H1 (cell line): ENCODE measurements around the gene CENPC. TPM values are rescaled to one million over a fixed set of nuclear protein-coding genes. Genes with fewer than 3 reads are reported as not detected.

Experiments
- CTCF ChIA-PET: fragments of 300-600 bp; sonication (Branson Sonifier 250); formaldehyde crosslinking; loops from one replicate; lab custom pipeline; 2021; ENCODE audit not compliant: partially characterized antibody; lab: Charles Lee
- POLR2A ChIA-PET: fragments of 300-600 bp; sonication (Branson Sonifier 250); formaldehyde crosslinking; loops from one replicate; lab custom pipeline; 2021; ENCODE audit warnings: inconsistent platforms; ENCODE audit not compliant: partially characterized antibody; lab: Charles Lee
- DNase-seq, 2 experiments: peaks; one replicate each; pipeline versions ENCODE4 v3.0.0 to v3.0.0-alpha.2; 2010 to 2022; ENCODE audit warnings: low spot score in 2 of 2, low read depth in 1 of 2, mixed read lengths in 1 of 2
- FAIRE-seq: peaks from 2 replicates; lab custom pipeline; 2011; peaks lifted over from hg19 to GRCh38; lab: Jason Lieb, UNC
- H2AFZ ChIP-seq: 2 replicates; pipeline ENCODE4 v1.8.1; 2012; ENCODE audit warnings: low read length, inconsistent platforms
- H2AK5ac ChIP-seq: 2 replicates; pipeline ENCODE4 v1.6.1; 2013; ENCODE audit warnings: low read depth, low read length
- H2BK120ac ChIP-seq: replicated peaks from 2 replicates; pipeline ENCODE3; 2013; ENCODE audit warnings: low read depth, low read length, inconsistent platforms
- H2BK12ac ChIP-seq: 2 replicates; pipeline ENCODE4 v1.6.1; 2013; ENCODE audit warnings: low read depth, low read length
- H2BK15ac ChIP-seq: 2 replicates; pipeline ENCODE4 v1.6.1; 2013; ENCODE audit warnings: low read length
- H2BK20ac ChIP-seq: 2 replicates; pipeline ENCODE4 v1.6.1; 2013; ENCODE audit warnings: low read length
- H2BK5ac ChIP-seq: 2 replicates; pipeline ENCODE4 v1.6.1; 2013; ENCODE audit warnings: low read depth, low read length
- H3K14ac ChIP-seq: 2 replicates; pipeline ENCODE4 v1.6.1; 2013; ENCODE audit warnings: inconsistent platforms; ENCODE audit not compliant: insufficient read length
- H3K18ac ChIP-seq: 2 replicates; pipeline ENCODE4 v1.6.1; 2013; ENCODE audit warnings: low read length; ENCODE audit errors: extremely low read depth
- H3K23ac ChIP-seq: 2 replicates; pipeline ENCODE4 v1.6.1; 2013; ENCODE audit warnings: inconsistent platforms; ENCODE audit not compliant: insufficient read length
- H3K23me2 ChIP-seq: 2 replicates; pipeline ENCODE4 v1.6.1; 2013; ENCODE audit warnings: low read depth, low read length
- H3K27ac ChIP-seq: 2 replicates; pipeline ENCODE4 v1.6.1; 2011; ENCODE audit warnings: low read depth, low read length, inconsistent platforms
- H3K27me3 ChIP-seq, 4 experiments: replicated peaks in 1 of 4; 1 replicate in 1 of 4; 2 replicates in 3 of 4; pipeline versions ENCODE4 v1.6.1 to v1.8.1; 2011 to 2013; ENCODE audit warnings: low read length in 3 of 4, mild to moderate bottlenecking in 3 of 4, inconsistent platforms in 2 of 4, mixed read lengths in 2 of 4, moderate library complexity in 1 of 4; ENCODE audit not compliant: control insufficient read depth in 3 of 4, insufficient read depth in 3 of 4; ENCODE audit errors: extremely low read depth in 1 of 4
- H3K36me3 ChIP-seq, 4 experiments: 2 replicates each; pipeline versions ENCODE4 v1.6.1 to v1.8.1; 2011 to 2013; ENCODE audit warnings: mild to moderate bottlenecking in 4 of 4, low read length in 3 of 4, moderate library complexity in 2 of 4, control low read depth in 1 of 4, inconsistent platforms in 1 of 4; ENCODE audit not compliant: insufficient read depth in 4 of 4, control insufficient read depth in 2 of 4
- H3K4ac ChIP-seq: replicated peaks from 2 replicates; pipeline ENCODE3; 2013; ENCODE audit warnings: low read length, low read depth, mixed read lengths, inconsistent platforms; ENCODE audit not compliant: insufficient read length
- H3K4me1 ChIP-seq, 4 experiments: replicated peaks in 1 of 4; 1 replicate in 1 of 4; 2 replicates in 3 of 4; pipeline versions ENCODE4 v1.6.1 to v1.8.1; 2011 to 2013; ENCODE audit warnings: low read length in 3 of 4, inconsistent platforms in 2 of 4, mixed read lengths in 1 of 4; ENCODE audit not compliant: insufficient read depth in 4 of 4, control insufficient read depth in 3 of 4
- H3K4me2 ChIP-seq, 2 experiments: 2 replicates each; pipeline versions ENCODE4 v1.6.1 to v1.8.1; 2011 to 2013; ENCODE audit warnings: low read depth in 2 of 2, low read length in 2 of 2, control low read depth in 1 of 2, inconsistent platforms in 1 of 2, mild to moderate bottlenecking in 1 of 2; ENCODE audit not compliant: insufficient read depth in 1 of 2
- H3K4me3 ChIP-seq, 4 experiments: fragments of 200-600, 300-600 bp in 1 of 4; sonication (generic), shearing (Covaris generic), sonication (Bioruptor Twin) in 1 of 4; 2 replicates each; pipeline versions ENCODE4 v1.5.1 to v1.8.1; 2011 to 2016; ENCODE audit warnings: low read length in 4 of 4, low read depth in 3 of 4, control low read depth in 2 of 4, inconsistent platforms in 2 of 4, mild to moderate bottlenecking in 2 of 4, mixed read lengths in 1 of 4, moderate library complexity in 1 of 4; ENCODE audit not compliant: insufficient read depth in 2 of 4; ENCODE audit errors: extremely low read depth in 1 of 4
- H3K56ac ChIP-seq: replicated peaks from 2 replicates; pipeline ENCODE3; 2013; ENCODE audit warnings: low read depth, mild to moderate bottlenecking, mixed read lengths, low read length, inconsistent platforms; ENCODE audit not compliant: insufficient read length
- H3K79me1 ChIP-seq: 2 replicates; pipeline ENCODE4 v1.6.1; 2013; ENCODE audit warnings: low read depth, low read length, control low read depth
- H3K79me2 ChIP-seq, 2 experiments: 2 replicates each; pipeline versions ENCODE4 v1.6.1 to v1.8.1; 2012 to 2013; ENCODE audit warnings: low read length in 2 of 2, mild to moderate bottlenecking in 2 of 2, inconsistent platforms in 1 of 2; ENCODE audit not compliant: insufficient read depth in 2 of 2, control insufficient read depth in 1 of 2
- H3K9ac ChIP-seq, 4 experiments: replicated peaks in 1 of 4; 1 replicate in 1 of 4; 2 replicates in 3 of 4; pipeline versions ENCODE4 v1.6.1 to v1.8.1; 2011 to 2013; ENCODE audit warnings: low read depth in 3 of 4, low read length in 3 of 4, control low read depth in 2 of 4, mild to moderate bottlenecking in 2 of 4, moderate library complexity in 2 of 4, inconsistent platforms in 1 of 4; ENCODE audit errors: extremely low read depth in 1 of 4
- H3K9me3 ChIP-seq, 2 experiments: 2 replicates each; pipeline versions ENCODE4 v1.6.1 to v1.8.1; 2012 to 2013; ENCODE audit warnings: mild to moderate bottlenecking in 2 of 2, moderate library complexity in 2 of 2, control low read depth in 1 of 2, inconsistent platforms in 1 of 2, low read depth in 1 of 2, low read length in 1 of 2, mixed read lengths in 1 of 2; ENCODE audit not compliant: insufficient read depth in 2 of 2
- H4K20me1 ChIP-seq, 2 experiments: replicated peaks in 1 of 2; 2 replicates each; pipeline versions ENCODE3 to v1.8.1; 2011 to 2013; ENCODE audit warnings: inconsistent platforms in 2 of 2, low read length in 2 of 2, mild to moderate bottlenecking in 1 of 2; ENCODE audit not compliant: insufficient read depth in 2 of 2, control insufficient read depth in 1 of 2
- H4K5ac ChIP-seq: 2 replicates; pipeline ENCODE4 v1.6.1; 2013; ENCODE audit warnings: low read length, low read depth, mixed read lengths, inconsistent platforms; ENCODE audit not compliant: insufficient read length
- H4K8ac ChIP-seq: 2 replicates; pipeline ENCODE4 v1.8.0; 2013; ENCODE audit warnings: mild to moderate bottlenecking, moderate library complexity, low read length, inconsistent platforms; ENCODE audit not compliant: insufficient read depth; ENCODE audit errors: extremely low read depth
- H4K91ac ChIP-seq: replicated peaks from 2 replicates; pipeline ENCODE3; 2013; ENCODE audit warnings: low read length, mixed read lengths, inconsistent platforms; ENCODE audit not compliant: insufficient read length
- ATF3 ChIP-seq: IDR thresholded peaks from 2 replicates; pipeline ENCODE4 v1.6.1; 2011; ENCODE audit warnings: low read depth, mild to moderate bottlenecking, low read length; ENCODE audit not compliant: insufficient read depth
- CEBPB ChIP-seq: IDR thresholded peaks from 2 replicates; pipeline ENCODE4 v1.6.1; 2012; ENCODE audit warnings: low read depth, low read length
- E2F6 ChIP-seq: IDR thresholded peaks from 2 replicates; pipeline ENCODE4 v1.6.1; 2012; ENCODE audit warnings: inconsistent platforms
- MAFK ChIP-seq: IDR thresholded peaks from 2 replicates; pipeline ENCODE4 v1.6.1; 2012; ENCODE audit warnings: low read depth, mild to moderate bottlenecking, improper control_type of control experiment, low read length
- WGBS, 2 experiments: shearing (Covaris generic) in 1 of 2; methylation state at CpG; one replicate each; pipeline versions ENCODE4 v1.1.6 to v1.1.7; 2013 to 2015; ENCODE audit warnings: low lambda C conversion rate in 2 of 2, mixed read lengths in 2 of 2, inconsistent platforms in 1 of 2, low coverage in 1 of 2, missing lambda C conversion rate in 1 of 2; ENCODE audit not compliant: insufficient replicate concordance in 2 of 2, insufficient coverage in 1 of 2, insufficient read length in 1 of 2; ENCODE audit errors: extremely low coverage in 1 of 2, missing lambda C conversion rate in 1 of 2; 5-methylcytosine and 5-hydroxymethylcytosine counted together
- polyA plus RNA-seq, 7 experiments: library from polyadenylated mRNA; depleted of rRNA in 3 of 7; stranded (reverse) in 5 of 7; unstranded in 2 of 7; fragments of >200 nt in 5 of 7; fragments of 200-250 nt in 2 of 7; gene quantifications; 1 replicate in 5 of 7; 2 replicates in 1 of 7; 4 replicates in 1 of 7; pipeline versions ENCODE4 v1.2.1 to v1.2.3, GENCODE V29; 2011 to 2013; ENCODE audit warnings: missing spikeins in 2 of 7, mixed read lengths in 2 of 7
- total RNA-seq: library from RNA; stranded (reverse); fragmentation: NEBNext Ultra II Directional; extraction: Animal tissue kit (Norgen Biotek cat#: 25700); gene quantifications from 2 replicates; pipeline ENCODE4 v1.2.1, GENCODE V29; 2021

CENPC gene
- total and polyA plus RNA-seq, 2 of the 8 experiments (the other 6 are each of a cell fraction or from before 2014, with no cell fraction given) = 2.8 to 15.7 TPM

GRCh38 chr4:67430989-67431388, 114.3 kb downstream of the CENPC start:
- TF ChIP-seq E2F6 = no peak
- TF ChIP-seq ATF3 = no peak
- TF ChIP-seq MAFK = peak; percentile 93
- no peak for TF ChIP-seq CEBPB
- H4K91ac ChIP-seq = no peak overlapping the region
- DNase-seq (no peak), FAIRE-seq (no peak)
- WGBS, 2 experiments = 43% methylated on average over 1 of the region's 1 CpG; no CpG with 5 or more reads in 1 of the 2 experiments
- no peak overlapping the region for H3K14ac ChIP-seq
- no peaks in the 10 kb centered on the region for H3K27me3 ChIP-seq
- H3K79me1 ChIP-seq = no peaks in the 10 kb centered on the region
- H4K20me1 ChIP-seq = no peaks in the 10 kb centered on the region
- no peak overlapping the region for H2AK5ac ChIP-seq
- H3K56ac ChIP-seq = no peak overlapping the region
- H2AFZ ChIP-seq = no peak overlapping the region
- H3K4me3 ChIP-seq = no peak overlapping the region
- no peaks in the 10 kb centered on the region for H3K4me1 ChIP-seq
- H3K79me2 ChIP-seq = no peaks in the 10 kb centered on the region
- no peak overlapping the region for H3K27ac ChIP-seq
- no peak overlapping the region for H2BK5ac ChIP-seq
- H2BK20ac ChIP-seq = no peak overlapping the region
- H2BK12ac ChIP-seq = no peak overlapping the region
- H2BK15ac ChIP-seq = no peak overlapping the region
- H3K4ac ChIP-seq = no peak overlapping the region
- no peaks in the 10 kb centered on the region for H3K23me2 ChIP-seq
- H4K5ac ChIP-seq = no peak overlapping the region
- no peak overlapping the region for H3K4me2 ChIP-seq
- ChIA-PET CTCF (no interaction called here), POLR2A (no interaction called here)
- H3K23ac ChIP-seq = no peak overlapping the region
- H3K9me3 ChIP-seq = no peaks in the 10 kb centered on the region
- H3K18ac ChIP-seq = no peak overlapping the region
- no peaks in the 10 kb centered on the region; a peak in 1 of 8 replicates for H3K36me3 ChIP-seq
- H4K8ac ChIP-seq = no peak overlapping the region
- no peak overlapping the region for H3K9ac ChIP-seq
- H2BK120ac ChIP-seq = no peak overlapping the region
